GM23248 (cell line): Measurements from ENCODE around the gene PDE6B.

Experiments
- EZH2 ChIP-seq: fragments of 200-600 bp; sonication (generic); IDR thresholded peaks from 2 replicates; pipeline ENCODE4 v1.6.1; 2018; ENCODE audit warnings: antibody characterized with exemption, mild to moderate bottlenecking; ENCODE audit not compliant: insufficient read depth, poor library complexity, severe bottlenecking
- EZH2phosphoT487 ChIP-seq: fragments of 200-600 bp; sonication (generic); IDR thresholded peaks from 2 replicates; pipeline ENCODE4 v1.6.1; 2018; ENCODE audit warnings: antibody characterized with exemption, moderate library complexity, mild to moderate bottlenecking, low read depth; ENCODE audit not compliant: insufficient read depth

DNA sequence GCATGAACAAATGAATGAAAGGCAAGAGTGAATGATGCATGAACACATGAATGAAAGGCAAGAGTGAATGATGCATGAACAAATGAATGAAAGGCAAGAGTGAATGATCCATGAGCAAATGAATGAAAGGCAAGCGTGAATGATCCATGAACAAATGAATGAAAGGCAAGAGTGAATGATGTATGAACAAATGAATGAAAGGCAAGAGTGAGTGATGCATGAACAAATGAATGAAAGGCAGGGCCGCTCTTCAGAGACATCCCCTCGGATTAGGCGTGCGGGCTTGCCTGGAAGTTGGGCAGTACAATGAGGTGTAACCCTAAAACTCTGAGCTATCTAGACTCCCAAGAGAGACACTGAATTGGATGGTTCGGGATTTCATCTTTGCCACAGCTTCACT is 84.0 kb downstream of the PDE6B start:
- TF ChIP-seq EZH2 (no peak), EZH2phosphoT487 (no peak)
